PC-9 (cell line): ENCODE results near the gene PRSS57. TPM values are rescaled to one million over a fixed set of nuclear protein-coding genes. Genes with fewer than 3 reads are reported as not detected.
"Not testable (repeated sequence)": the region's sequence is repeated elsewhere in the genome, so short reads cannot be mapped to it uniquely, and the experiment has no call there.

ENCODE experiments used
- BruUV-seq: library from RNA; stranded (reverse); fragments of 400-500 nt; replicated peaks from 2 replicates; lab custom pipeline; 2021; lab: Mats Ljungman, UMichigan
- CTCF ChIA-PET: fragments of 300-600 bp; sonication (Branson Sonifier 250); formaldehyde crosslinking; loops from one replicate; lab custom pipeline; 2022; ENCODE audit warnings: antibody characterized with exemption; lab: Charles Lee
- POLR2A ChIA-PET: fragments of 300-600 bp; sonication (Branson Sonifier 250); formaldehyde crosslinking; loops from one replicate; lab custom pipeline; 2022; ENCODE audit warnings: antibody characterized with exemption; ENCODE audit not compliant: unreplicated experiment; lab: Charles Lee
- DNase-seq, 2 experiments: peaks; one replicate each; pipeline versions ENCODE4 v3.0.0 to v3.0.0-alpha.2; 2015 to 2022; ENCODE audit warnings: mixed read lengths in 1 of 2
- H2AFZ ChIP-seq: fragments of 200-600 bp; sonication (generic); 2 replicates; pipeline ENCODE4 v1.8.1; 2017; ENCODE audit warnings: antibody characterized with exemption
- H3F3A ChIP-seq: fragments of 200-600 bp; sonication (generic); 2 replicates; pipeline ENCODE4 v1.8.1; 2017; ENCODE audit warnings: antibody characterized with exemption, mild to moderate bottlenecking, low read depth; ENCODE audit not compliant: insufficient read depth
- H3K27ac ChIP-seq: fragments of 200-600 bp; sonication (generic); 2 replicates; pipeline ENCODE4 v1.6.1; 2016; ENCODE audit warnings: mixed run types
- H3K27me3 ChIP-seq: fragments of 200-600 bp; sonication (generic); 2 replicates; pipeline ENCODE4 v1.6.1; 2016; ENCODE audit warnings: low read depth, mixed run types; ENCODE audit not compliant: insufficient read depth
- H3K36me3 ChIP-seq: fragments of 200-600 bp; sonication (generic); 2 replicates; pipeline ENCODE4 v1.6.1; 2016; ENCODE audit warnings: low read depth, mixed run types
- H3K4me1 ChIP-seq: fragments of 200-600 bp; sonication (generic); replicated peaks from 2 replicates; pipeline ENCODE4 v1.6.1; 2016; ENCODE audit warnings: mixed run types; ENCODE audit not compliant: insufficient read depth
- H3K4me2 ChIP-seq: fragments of 200-600 bp; sonication (generic); 2 replicates; pipeline ENCODE4 v1.6.1; 2017; ENCODE audit warnings: mixed run types
- H3K4me3 ChIP-seq: fragments of 200-600 bp; sonication (generic); 2 replicates; pipeline ENCODE4 v1.6.1; 2016; ENCODE audit warnings: mixed run types
- H3K79me2 ChIP-seq: fragments of 200-600 bp; sonication (generic); 2 replicates; pipeline ENCODE4 v1.6.1; 2017; ENCODE audit warnings: low read depth, mixed run types
- H3K9me2 ChIP-seq: fragments of 200-600 bp; sonication (generic); 2 replicates; pipeline ENCODE4 v1.8.1; 2017; ENCODE audit warnings: mild to moderate bottlenecking; ENCODE audit not compliant: insufficient read depth
- H3K9me3 ChIP-seq: fragments of 200-600 bp; sonication (generic); 2 replicates; pipeline ENCODE4 v1.8.1; 2016; ENCODE audit warnings: low read depth; ENCODE audit not compliant: insufficient read depth
- H4K20me1 ChIP-seq: fragments of 200-600 bp; sonication (generic); 2 replicates; pipeline ENCODE4 v1.8.1; 2017; ENCODE audit not compliant: insufficient read depth
- EZH2 ChIP-seq: fragments of 200-600 bp; sonication (generic); IDR thresholded peaks from 2 replicates; pipeline ENCODE4 v1.8.0; 2017; ENCODE audit warnings: antibody characterized with exemption, low read depth
- intact Hi-C: fragments of 100-400 bp; cut with micrococcal nuclease; formaldehyde crosslinking; loops from one replicate; pipeline ENCODE4 v1.10.0; 2022; ENCODE audit not compliant: unreplicated experiment
- total RNA-seq: library from RNA; stranded (reverse); gene quantifications from 2 replicates; pipeline ENCODE4 v1.2.3, GENCODE V29; 2021
- TF ChIP-seq, protein P1 (sequence below): fragments of 200-600 bp; sonication (generic); conservative IDR thresholded peaks from 2 replicates; pipeline ENCODE4 v1.6.1; 2017; ENCODE audit warnings: mixed run types, antibody characterized with exemption, mild to moderate bottlenecking, moderate library complexity

The PRSS57 gene
- total RNA-seq, 1 experiment from 2014 or later, result not detected

DNA sequence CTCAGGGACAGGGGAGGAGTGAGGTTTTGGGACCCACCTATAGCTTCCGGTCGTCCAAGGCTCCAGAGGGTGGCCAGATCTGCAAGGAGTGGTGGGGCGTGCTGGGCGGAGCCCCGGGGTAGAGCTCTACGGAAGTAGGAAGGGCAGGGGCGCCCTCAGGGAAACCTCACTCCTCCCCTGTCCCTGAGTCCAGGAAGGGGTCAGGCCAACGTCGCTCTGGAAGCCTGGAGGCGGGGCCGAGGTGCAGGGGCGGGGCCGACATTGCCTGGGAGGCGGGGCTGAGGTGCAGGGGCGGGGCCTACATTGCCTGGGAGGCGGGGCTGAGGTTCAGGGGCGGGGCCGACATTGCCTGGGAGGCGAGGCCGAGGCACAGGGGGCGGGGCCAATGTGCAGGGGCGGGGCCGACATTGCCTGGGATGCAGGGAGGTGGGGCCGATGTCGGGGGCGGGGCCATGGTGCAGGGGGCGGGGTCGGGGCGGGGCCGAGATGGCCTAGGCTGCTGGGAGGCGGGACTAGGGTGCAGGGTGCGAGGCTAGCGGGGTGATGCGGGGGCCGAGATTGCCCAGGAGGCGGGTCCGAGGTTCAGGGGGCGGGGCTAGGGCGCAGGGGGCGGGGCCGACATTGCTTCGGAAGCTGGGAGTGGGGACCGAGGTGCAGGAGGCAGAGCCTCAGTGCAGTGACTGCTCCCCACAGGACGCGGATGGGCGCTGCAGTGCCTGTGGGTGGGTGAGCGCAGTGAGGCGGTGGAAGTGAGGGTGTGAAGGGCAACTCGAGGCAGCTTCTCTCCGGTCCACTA lies 8.6 kb upstream of the PRSS57 start:
- ChIA-PET CTCF (no interaction called here), POLR2A (no interaction called here)
- no TSS peak for BruUV-seq
- no peak overlapping the region for H3K27ac ChIP-seq
- H3K9me2 ChIP-seq, result no peaks in the 10 kb centered on the region
- H3K9me3 ChIP-seq, result no peaks in the 10 kb centered on the region
- intact Hi-C loops, result no loop called here
- H3K4me3 ChIP-seq, result no peak overlapping the region; the same call in 1 of the 2 replicates
- no peaks in the 10 kb centered on the region for H3K4me1 ChIP-seq
- no peaks in the 10 kb centered on the region for H4K20me1 ChIP-seq
- peaks cover 30% of the 10 kb centered on the region for H3F3A ChIP-seq
- H3K36me3 ChIP-seq, result no peaks in the 10 kb centered on the region
- H3K4me2 ChIP-seq, result 0 out of 2 replicates have a peak overlapping the region, but pooled peaks have one; percentile 13
- DNase-seq, result peak; percentile 43 to 62
- no peak for TF ChIP-seq EZH2
- TF ChIP-seq, protein P1, sequence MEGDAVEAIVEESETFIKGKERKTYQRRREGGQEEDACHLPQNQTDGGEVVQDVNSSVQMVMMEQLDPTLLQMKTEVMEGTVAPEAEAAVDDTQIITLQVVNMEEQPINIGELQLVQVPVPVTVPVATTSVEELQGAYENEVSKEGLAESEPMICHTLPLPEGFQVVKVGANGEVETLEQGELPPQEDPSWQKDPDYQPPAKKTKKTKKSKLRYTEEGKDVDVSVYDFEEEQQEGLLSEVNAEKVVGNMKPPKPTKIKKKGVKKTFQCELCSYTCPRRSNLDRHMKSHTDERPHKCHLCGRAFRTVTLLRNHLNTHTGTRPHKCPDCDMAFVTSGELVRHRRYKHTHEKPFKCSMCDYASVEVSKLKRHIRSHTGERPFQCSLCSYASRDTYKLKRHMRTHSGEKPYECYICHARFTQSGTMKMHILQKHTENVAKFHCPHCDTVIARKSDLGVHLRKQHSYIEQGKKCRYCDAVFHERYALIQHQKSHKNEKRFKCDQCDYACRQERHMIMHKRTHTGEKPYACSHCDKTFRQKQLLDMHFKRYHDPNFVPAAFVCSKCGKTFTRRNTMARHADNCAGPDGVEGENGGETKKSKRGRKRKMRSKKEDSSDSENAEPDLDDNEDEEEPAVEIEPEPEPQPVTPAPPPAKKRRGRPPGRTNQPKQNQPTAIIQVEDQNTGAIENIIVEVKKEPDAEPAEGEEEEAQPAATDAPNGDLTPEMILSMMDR, result no peak
- no peaks in the 10 kb centered on the region for H3K79me2 ChIP-seq
- H3K27me3 ChIP-seq, result no peaks in the 10 kb centered on the region
- no peak overlapping the region for H2AFZ ChIP-seq

DNA sequence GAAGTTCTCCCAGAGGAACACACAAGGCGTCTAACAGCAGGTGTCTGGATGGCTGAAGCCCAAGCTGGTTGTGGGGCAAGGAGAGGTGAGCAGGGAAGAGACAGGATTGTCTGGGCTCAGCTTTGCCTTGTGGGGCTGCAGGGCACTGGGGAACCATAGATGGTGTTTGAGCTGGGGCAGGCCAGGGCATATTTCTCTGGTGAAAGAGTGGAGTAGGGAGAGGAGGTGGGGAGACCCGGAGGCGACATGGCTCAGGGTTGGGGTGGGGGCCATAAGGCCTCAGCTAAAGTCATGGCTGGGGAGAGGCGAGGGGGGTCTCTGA lies 8.0 kb upstream of the PRSS57 start:
- TF ChIP-seq, protein P1, result no peak
- no peak for TF ChIP-seq EZH2
- no peaks in the 10 kb centered on the region for H3K4me1 ChIP-seq
- no TSS peak for BruUV-seq
- H3K79me2 ChIP-seq, result no peaks in the 10 kb centered on the region
- ChIA-PET POLR2A (no interaction called here), CTCF (no interaction called here)
- H3K9me3 ChIP-seq, result no peaks in the 10 kb centered on the region
- H3K27me3 ChIP-seq, result no peaks in the 10 kb centered on the region
- intact Hi-C loops, result no loop called here
- no peaks in the 10 kb centered on the region for H4K20me1 ChIP-seq
- peaks cover 30% of the 10 kb centered on the region for H3F3A ChIP-seq
- no peaks in the 10 kb centered on the region for H3K36me3 ChIP-seq
- no peaks in the 10 kb centered on the region for H3K9me2 ChIP-seq
- no peak overlapping the region for H3K4me2 ChIP-seq
- no peak overlapping the region; the same call in 1 of the 2 replicates for H3K4me3 ChIP-seq
- no peak overlapping the region for H2AFZ ChIP-seq
- no peak for DNase-seq
- H3K27ac ChIP-seq, result no peak overlapping the region

DNA sequence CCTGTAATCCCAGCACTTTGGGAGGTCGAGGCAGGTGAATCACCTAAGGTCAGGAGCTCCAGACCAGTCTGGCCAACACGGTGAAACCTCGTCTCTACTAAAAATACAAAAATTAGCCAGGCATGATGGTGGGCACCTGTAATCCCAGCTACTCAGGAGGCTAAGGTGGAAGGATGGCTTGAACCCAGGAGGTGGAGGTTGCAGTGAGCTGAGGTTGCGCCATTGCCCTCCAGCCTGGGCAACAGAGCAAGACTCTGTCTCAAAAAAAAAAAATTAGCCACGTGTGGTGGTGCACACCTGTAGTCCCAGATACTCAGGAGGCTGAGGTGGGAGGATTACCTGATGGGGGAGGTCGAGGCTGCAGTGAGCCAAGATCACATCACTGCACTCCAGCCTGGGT lies 7.6 kb upstream of the PRSS57 start:
- intact Hi-C loops, CTCF ChIA-PET, H3K36me3 ChIP-seq, H3K27ac ChIP-seq, H3K4me1 ChIP-seq, H3K9me3 ChIP-seq, H3K27me3 ChIP-seq, H3K4me3 ChIP-seq, POLR2A ChIA-PET, BruUV-seq, H3K9me2 ChIP-seq, H3K79me2 ChIP-seq, H2AFZ ChIP-seq, DNase-seq, H4K20me1 ChIP-seq, H3K4me2 ChIP-seq: not testable (repeated sequence)
- H3F3A ChIP-seq, result peaks cover 26% of the 10 kb centered on the region

DNA sequence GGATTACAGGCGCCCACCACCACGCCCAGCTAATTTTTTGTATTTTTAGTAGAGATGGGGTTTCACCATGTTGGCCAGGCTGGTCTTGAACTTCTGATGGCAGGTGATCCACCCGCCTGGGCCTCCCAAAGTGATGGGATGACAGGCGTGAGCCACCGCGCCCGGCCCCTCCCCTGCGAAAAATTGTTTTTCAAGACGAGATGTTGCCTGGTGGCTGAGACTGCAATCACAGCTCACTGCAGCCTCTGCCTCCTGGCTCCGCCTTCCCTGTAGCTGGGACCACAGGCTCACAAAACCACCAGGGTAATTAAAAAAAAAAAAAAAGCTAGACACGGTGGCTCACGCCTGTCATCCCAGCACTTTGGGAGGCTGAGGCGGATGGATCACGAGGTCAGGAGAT lies 4.6 kb upstream of the PRSS57 start:
- H3K4me1 ChIP-seq, H3K9me2 ChIP-seq, H3K9me3 ChIP-seq, H3K4me3 ChIP-seq, H3K79me2 ChIP-seq, H3K27ac ChIP-seq, BruUV-seq, intact Hi-C loops, POLR2A ChIA-PET, H3K4me2 ChIP-seq, CTCF ChIA-PET, H3K36me3 ChIP-seq, H2AFZ ChIP-seq, H4K20me1 ChIP-seq, DNase-seq: not testable (repeated sequence)
- Histone ChIP-seq H3F3A (peaks cover 16% of the 10 kb centered on the region; the same call in 1 of the 2 replicates), H3K27me3 (peaks cover 12% of the 10 kb centered on the region)

DNA sequence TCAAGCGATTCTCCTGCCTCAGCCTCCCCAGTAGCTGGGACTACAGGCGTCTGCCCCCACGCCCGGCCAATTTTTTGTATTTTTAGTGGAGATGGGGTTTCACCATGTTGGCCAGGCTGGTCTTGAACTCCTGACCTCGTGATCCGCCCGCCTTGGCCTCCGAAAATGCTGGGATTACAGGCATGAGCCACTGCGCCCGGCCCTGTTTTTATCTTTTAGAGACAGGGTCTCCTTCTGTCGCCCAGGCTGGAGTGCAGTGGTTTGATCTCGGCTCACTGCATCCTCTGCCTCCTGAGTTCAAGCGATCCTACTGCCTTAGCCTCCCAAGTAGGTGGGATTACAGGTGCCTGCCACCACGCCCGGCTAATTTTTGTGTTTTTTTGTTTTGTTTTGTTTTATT lies 3.3 kb upstream of the PRSS57 start:
- BruUV-seq, intact Hi-C loops, CTCF ChIA-PET: not testable (repeated sequence)

More for the DNA sequence above, 3.3 kb upstream of the PRSS57 start:
- H3K9me3 ChIP-seq, H4K20me1 ChIP-seq, H3K4me1 ChIP-seq, H3K27ac ChIP-seq, H3K36me3 ChIP-seq, H2AFZ ChIP-seq, H3K9me2 ChIP-seq, POLR2A ChIA-PET, DNase-seq, H3K4me3 ChIP-seq, H3K4me2 ChIP-seq, H3K79me2 ChIP-seq, H3F3A ChIP-seq: not testable (repeated sequence)
- peaks cover 18% of the 10 kb centered on the region for H3K27me3 ChIP-seq
